ENCODE data around the gene CIRBP.

CIRBP gene

GRCh38 chr19:1234051-1234954 lies 34.8 kb upstream of the CIRBP start:
- Histone ChIP-seq H4K5ac (ENCODE audit: low read length) (no peak overlapping the region), H3K4me2 (ENCODE audit: low read length) (no peak overlapping the region), H3K27ac (ENCODE audit: low read depth, low read length) (no peak overlapping the region), H3K4me1 (ENCODE audit: control insufficient read depth, low read depth, low read length) (no peaks in the 10 kb centered on the region), H3K4ac (ENCODE audit: low read depth, low read length) (no peak overlapping the region), H3K56ac (ENCODE audit: low read length) (no peak overlapping the region), H3K27me3 (ENCODE audit: insufficient read depth, low read length, poor library complexity) (no peaks in the 10 kb centered on the region), H2BK5ac (ENCODE audit: low read length) (no peak overlapping the region), H4K8ac (ENCODE audit: low read depth, low read length) (no peak overlapping the region), H3K36me3 (ENCODE audit: control insufficient read depth, insufficient read depth, low read length) (no peaks in the 10 kb centered on the region), H3K79me1 (ENCODE audit: low read length) (no peaks in the 10 kb centered on the region), H2AK5ac (ENCODE audit: low read length) (no peak overlapping the region), H3K18ac (ENCODE audit: low read length) (no peak overlapping the region), H3K79me2 (ENCODE audit: control insufficient read depth, insufficient read depth, low read length) (no peaks in the 10 kb centered on the region), H3K23ac (ENCODE audit: low read length) (no peak overlapping the region), H3K9ac (ENCODE audit: low read length) (no peak overlapping the region), H2BK120ac (ENCODE audit: low read depth, low read length) (no peak overlapping the region), H3K4me3 (ENCODE audit: low read length) (no peak overlapping the region), H2BK15ac (replicated peaks; ENCODE audit: low read depth) (no peak overlapping the region)
- no peak for DNase-seq
- WGBS (ENCODE audit: extremely low coverage, insufficient coverage, low lambda C conversion rate), result no CpG with 5 or more reads among the region's 45 CpGs

- no peak for DNase-seq
- H4K5ac ChIP-seq (ENCODE audit: low read length), result no peak overlapping the region
- H2AK5ac ChIP-seq (ENCODE audit: low read length), result no peak overlapping the region
- H2BK15ac ChIP-seq (replicated peaks; ENCODE audit: low read depth), result no peak overlapping the region
- H3K27me3 ChIP-seq (ENCODE audit: insufficient read depth, low read length, poor library complexity), result no peaks in the 10 kb centered on the region
- H3K4me2 ChIP-seq (ENCODE audit: low read length), result no peak overlapping the region
- no peak overlapping the region for H3K4me3 ChIP-seq (ENCODE audit: low read length)
- H2BK120ac ChIP-seq (ENCODE audit: low read depth, low read length), result no peak overlapping the region
- no peak overlapping the region for H2BK5ac ChIP-seq (ENCODE audit: low read length)
- H3K36me3 ChIP-seq (ENCODE audit: control insufficient read depth, insufficient read depth, low read length), result no peaks in the 10 kb centered on the region
- no peaks in the 10 kb centered on the region for H3K79me2 ChIP-seq (ENCODE audit: control insufficient read depth, insufficient read depth, low read length)
- no peak overlapping the region for H3K9ac ChIP-seq (ENCODE audit: low read length)
- no peak overlapping the region for H3K23ac ChIP-seq (ENCODE audit: low read length)
- no peak overlapping the region for H3K18ac ChIP-seq (ENCODE audit: low read length)
- no peaks in the 10 kb centered on the region for H3K4me1 ChIP-seq (ENCODE audit: control insufficient read depth, low read depth, low read length)
- H4K8ac ChIP-seq (ENCODE audit: low read depth, low read length), result no peak overlapping the region
- H3K56ac ChIP-seq (ENCODE audit: low read length), result no peak overlapping the region
- no CpG with 5 or more reads among the region's 43 CpGs for WGBS (ENCODE audit: extremely low coverage, insufficient coverage, low lambda C conversion rate)
- H3K4ac ChIP-seq (ENCODE audit: low read depth, low read length), result no peak overlapping the region
- no peak overlapping the region for H3K27ac ChIP-seq (ENCODE audit: low read depth, low read length)
- H3K79me1 ChIP-seq (ENCODE audit: low read length), result no peaks in the 10 kb centered on the region
Measured at GRCh38 chr19:1234955-1235380, 34.2 kb upstream of the CIRBP start.

GRCh38 chr19:1235625-1236538 lies 33.2 kb upstream of the CIRBP start:
- peak overlapping the region; percentile 50 for H3K23ac ChIP-seq (ENCODE audit: low read length)
- no peak overlapping the region for H3K4ac ChIP-seq (ENCODE audit: low read depth, low read length)
- H3K56ac ChIP-seq (ENCODE audit: low read length), result peak overlapping the region; percentile 73
- no peak overlapping the region for H2BK5ac ChIP-seq (ENCODE audit: low read length)
- no peak overlapping the region for H3K4me3 ChIP-seq (ENCODE audit: low read length)
- no peaks in the 10 kb centered on the region for H3K27me3 ChIP-seq (ENCODE audit: insufficient read depth, low read length, poor library complexity)
- H2BK120ac ChIP-seq (ENCODE audit: low read depth, low read length), result no peak overlapping the region
- no peaks in the 10 kb centered on the region for H3K79me1 ChIP-seq (ENCODE audit: low read length)
- no CpG with 5 or more reads among the region's 39 CpGs for WGBS (ENCODE audit: extremely low coverage, insufficient coverage, low lambda C conversion rate)
- H3K79me2 ChIP-seq (ENCODE audit: control insufficient read depth, insufficient read depth, low read length), result no peaks in the 10 kb centered on the region
- H2AK5ac ChIP-seq (ENCODE audit: low read length), result no peak overlapping the region
- no peak overlapping the region for H3K18ac ChIP-seq (ENCODE audit: low read length)
- no peak overlapping the region for H4K8ac ChIP-seq (ENCODE audit: low read depth, low read length)
- no peaks in the 10 kb centered on the region for H3K4me1 ChIP-seq (ENCODE audit: control insufficient read depth, low read depth, low read length)
- H3K4me2 ChIP-seq (ENCODE audit: low read length), result peak overlapping the region; percentile 34
- H3K9ac ChIP-seq (ENCODE audit: low read length), result peak overlapping the region; percentile 54
- H3K36me3 ChIP-seq (ENCODE audit: control insufficient read depth, insufficient read depth, low read length), result no peaks in the 10 kb centered on the region
- no peak overlapping the region for H3K27ac ChIP-seq (ENCODE audit: low read depth, low read length)
- H2BK15ac ChIP-seq (replicated peaks; ENCODE audit: low read depth), result no peak overlapping the region
- DNase-seq, result no peak
- H4K5ac ChIP-seq (ENCODE audit: low read length), result no peak overlapping the region

DNA sequence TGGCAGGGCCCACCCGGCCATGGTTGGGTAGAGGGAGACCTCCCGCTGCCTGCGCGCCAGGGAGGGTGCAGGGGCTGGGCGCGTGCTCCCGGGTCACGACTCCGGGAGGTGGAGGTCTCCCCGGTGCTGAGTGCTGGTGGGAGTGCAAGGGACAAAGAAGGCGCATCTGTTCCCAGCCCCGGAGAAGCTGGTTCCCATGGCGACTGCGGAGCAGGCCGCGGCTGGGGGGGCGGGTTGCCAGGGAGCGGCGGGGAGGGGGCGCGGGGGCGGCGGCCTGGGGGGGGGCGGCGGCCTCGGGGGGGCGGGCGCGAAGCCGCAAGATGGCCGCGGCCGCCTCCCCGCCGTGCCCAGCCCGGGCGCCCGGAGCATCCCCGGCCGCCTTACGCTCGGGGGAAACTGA lies 32.6 kb upstream of the CIRBP start:
- no peak overlapping the region for H2BK5ac ChIP-seq (ENCODE audit: low read length)
- H3K79me2 ChIP-seq (ENCODE audit: control insufficient read depth, insufficient read depth, low read length), result no peaks in the 10 kb centered on the region
- no peaks in the 10 kb centered on the region for H3K79me1 ChIP-seq (ENCODE audit: low read length)
- no peaks in the 10 kb centered on the region for H3K4me1 ChIP-seq (ENCODE audit: control insufficient read depth, low read depth, low read length)
- WGBS (ENCODE audit: extremely low coverage, insufficient coverage, low lambda C conversion rate), result no CpG with 5 or more reads among the region's 42 CpGs
- H3K9ac ChIP-seq (ENCODE audit: low read length), result peak overlapping the region; percentile 73
- DNase-seq, result no peak
- H3K56ac ChIP-seq (ENCODE audit: low read length), result peak overlapping the region; percentile 91
- no peak overlapping the region for H3K4ac ChIP-seq (ENCODE audit: low read depth, low read length)
- H3K4me3 ChIP-seq (ENCODE audit: low read length), result peak overlapping the region; percentile 62
- no peak overlapping the region for H3K18ac ChIP-seq (ENCODE audit: low read length)
- no peaks in the 10 kb centered on the region for H3K36me3 ChIP-seq (ENCODE audit: control insufficient read depth, insufficient read depth, low read length)
- H2AK5ac ChIP-seq (ENCODE audit: low read length), result no peak overlapping the region
- peak overlapping the region; percentile 64 for H3K4me2 ChIP-seq (ENCODE audit: low read length)
- H4K8ac ChIP-seq (ENCODE audit: low read depth, low read length), result no peak overlapping the region
- no peaks in the 10 kb centered on the region for H3K27me3 ChIP-seq (ENCODE audit: insufficient read depth, low read length, poor library complexity)
- no peak overlapping the region for H3K23ac ChIP-seq (ENCODE audit: low read length)
- no peak overlapping the region for H4K5ac ChIP-seq (ENCODE audit: low read length)
- H3K27ac ChIP-seq (ENCODE audit: low read depth, low read length), result no peak overlapping the region
- H2BK120ac ChIP-seq (ENCODE audit: low read depth, low read length), result no peak overlapping the region
- H2BK15ac ChIP-seq (replicated peaks; ENCODE audit: low read depth), result no peak overlapping the region

- H3K9ac ChIP-seq (ENCODE audit: low read length), result peak overlapping the region; percentile 73
- no peak for DNase-seq
- H4K5ac ChIP-seq (ENCODE audit: low read length), result no peak overlapping the region
- no CpG with 5 or more reads among the region's 60 CpGs for WGBS (ENCODE audit: extremely low coverage, insufficient coverage, low lambda C conversion rate)
- H3K4me2 ChIP-seq (ENCODE audit: low read length), result peak overlapping the region; percentile 64
- peak overlapping the region; percentile 91 for H3K56ac ChIP-seq (ENCODE audit: low read length)
- no peaks in the 10 kb centered on the region for H3K27me3 ChIP-seq (ENCODE audit: insufficient read depth, low read length, poor library complexity)
- H3K79me1 ChIP-seq (ENCODE audit: low read length), result peaks cover 2% of the 10 kb centered on the region
- no peak overlapping the region for H3K23ac ChIP-seq (ENCODE audit: low read length)
- H3K4me3 ChIP-seq (ENCODE audit: low read length), result peak overlapping the region; percentile 62
- peaks cover 2% of the 10 kb centered on the region for H3K79me2 ChIP-seq (ENCODE audit: control insufficient read depth, insufficient read depth, low read length)
- H3K18ac ChIP-seq (ENCODE audit: low read length), result peak overlapping the region; percentile 61
- H2BK15ac ChIP-seq (replicated peaks; ENCODE audit: low read depth), result no peak overlapping the region
- no peak overlapping the region for H3K27ac ChIP-seq (ENCODE audit: low read depth, low read length)
- H3K4ac ChIP-seq (ENCODE audit: low read depth, low read length), result peak overlapping the region; percentile 75
- H4K8ac ChIP-seq (ENCODE audit: low read depth, low read length), result no peak overlapping the region
- no peak overlapping the region for H2BK120ac ChIP-seq (ENCODE audit: low read depth, low read length)
- H2AK5ac ChIP-seq (ENCODE audit: low read length), result no peak overlapping the region
- no peak overlapping the region for H2BK5ac ChIP-seq (ENCODE audit: low read length)
- no peaks in the 10 kb centered on the region for H3K36me3 ChIP-seq (ENCODE audit: control insufficient read depth, insufficient read depth, low read length)
- no peaks in the 10 kb centered on the region for H3K4me1 ChIP-seq (ENCODE audit: control insufficient read depth, low read depth, low read length)
Measured at GRCh38 chr19:1237027-1237659, 32.0 kb upstream of the CIRBP start.
